ENCODE measurements around the gene BABAM2. TPM values are rescaled to one million over a fixed set of nuclear protein-coding genes. Genes with fewer than 3 reads are reported as not detected.

The BABAM2 gene
- total RNA-seq, 1 donor from 2014 or later: 58.9 TPM

- H3K4me1 ChIP-seq: peaks cover 17% of the 10 kb centered on the region
- H3K4me3 ChIP-seq: no peak overlapping the region
- intact Hi-C loops (cut with micrococcal nuclease): no loop called here
- TF ChIP-seq, protein P1, sequence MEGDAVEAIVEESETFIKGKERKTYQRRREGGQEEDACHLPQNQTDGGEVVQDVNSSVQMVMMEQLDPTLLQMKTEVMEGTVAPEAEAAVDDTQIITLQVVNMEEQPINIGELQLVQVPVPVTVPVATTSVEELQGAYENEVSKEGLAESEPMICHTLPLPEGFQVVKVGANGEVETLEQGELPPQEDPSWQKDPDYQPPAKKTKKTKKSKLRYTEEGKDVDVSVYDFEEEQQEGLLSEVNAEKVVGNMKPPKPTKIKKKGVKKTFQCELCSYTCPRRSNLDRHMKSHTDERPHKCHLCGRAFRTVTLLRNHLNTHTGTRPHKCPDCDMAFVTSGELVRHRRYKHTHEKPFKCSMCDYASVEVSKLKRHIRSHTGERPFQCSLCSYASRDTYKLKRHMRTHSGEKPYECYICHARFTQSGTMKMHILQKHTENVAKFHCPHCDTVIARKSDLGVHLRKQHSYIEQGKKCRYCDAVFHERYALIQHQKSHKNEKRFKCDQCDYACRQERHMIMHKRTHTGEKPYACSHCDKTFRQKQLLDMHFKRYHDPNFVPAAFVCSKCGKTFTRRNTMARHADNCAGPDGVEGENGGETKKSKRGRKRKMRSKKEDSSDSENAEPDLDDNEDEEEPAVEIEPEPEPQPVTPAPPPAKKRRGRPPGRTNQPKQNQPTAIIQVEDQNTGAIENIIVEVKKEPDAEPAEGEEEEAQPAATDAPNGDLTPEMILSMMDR (IDR thresholded peaks at IDR 0.05; ENCODE audit: borderline replicate concordance): no peak
- H3K27me3 ChIP-seq (ENCODE audit: low read depth): no peaks in the 10 kb centered on the region
- no peaks in the 10 kb centered on the region for H3K9me3 ChIP-seq (replicated peaks)
- H3K36me3 ChIP-seq: no peaks in the 10 kb centered on the region
- no peak overlapping the region for H3K27ac ChIP-seq (replicated peaks)
- DNase-seq: no peak
These were observed 390.1 kb downstream of the BABAM2 start for GRCh38 chr2:28280619-28281018.

DNA sequence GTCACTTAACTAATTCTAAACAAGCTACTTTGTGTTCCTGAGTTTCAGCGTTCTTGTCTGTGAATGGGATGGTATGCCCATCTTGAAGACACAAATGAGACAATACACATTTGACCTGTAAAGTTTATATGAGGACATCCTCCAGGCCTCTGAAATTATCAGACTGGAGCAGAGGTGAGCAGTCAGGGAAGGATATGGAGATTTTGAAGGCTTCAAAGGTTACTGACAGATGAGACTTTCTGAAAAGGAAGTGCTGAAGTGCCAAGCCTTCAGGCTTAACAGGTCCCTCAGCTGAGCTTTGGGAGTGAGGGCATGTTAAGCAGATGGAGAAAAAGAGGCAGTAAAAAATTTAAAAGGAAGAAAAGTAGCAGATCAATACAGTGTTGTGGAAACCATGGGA, 391.2 kb downstream of the BABAM2 start:
- peaks cover 11% of the 10 kb centered on the region for H3K4me1 ChIP-seq
- H3K27me3 ChIP-seq (ENCODE audit: low read depth): no peaks in the 10 kb centered on the region
- no peak for DNase-seq
- H3K27ac ChIP-seq (replicated peaks): no peak overlapping the region
- intact Hi-C loops (cut with micrococcal nuclease): no loop called here
- no peaks in the 10 kb centered on the region for H3K36me3 ChIP-seq
- TF ChIP-seq, protein P1 (IDR thresholded peaks at IDR 0.05; ENCODE audit: borderline replicate concordance): no peak
- no peak overlapping the region for H3K4me3 ChIP-seq
- no peaks in the 10 kb centered on the region for H3K9me3 ChIP-seq (replicated peaks)

GRCh38 chr2:28282248-28282647, 391.7 kb downstream of the BABAM2 start:
- no peak for DNase-seq
- Histone ChIP-seq H3K27me3 (ENCODE audit: low read depth) (no peaks in the 10 kb centered on the region), H3K4me3 (no peak overlapping the region), H3K9me3 (replicated peaks) (no peaks in the 10 kb centered on the region), H3K4me1 (peaks cover 11% of the 10 kb centered on the region), H3K27ac (replicated peaks) (no peak overlapping the region), H3K36me3 (no peaks in the 10 kb centered on the region)
- TF ChIP-seq, protein P1 (IDR thresholded peaks at IDR 0.05; ENCODE audit: borderline replicate concordance): no peak
- intact Hi-C loops (cut with micrococcal nuclease): no loop called here

GRCh38 chr2:28282861-28283646, 392.5 kb downstream of the BABAM2 start:
- no peak overlapping the region for H3K4me3 ChIP-seq
- peaks cover 10% of the 10 kb centered on the region for H3K4me1 ChIP-seq
- no peaks in the 10 kb centered on the region for H3K36me3 ChIP-seq
- no peak for DNase-seq
- TF ChIP-seq, protein P1 (IDR thresholded peaks at IDR 0.05; ENCODE audit: borderline replicate concordance): no peak
- H3K27ac ChIP-seq (replicated peaks): no peak overlapping the region
- no peaks in the 10 kb centered on the region for H3K27me3 ChIP-seq (ENCODE audit: low read depth)
- H3K9me3 ChIP-seq (replicated peaks): no peaks in the 10 kb centered on the region
- intact Hi-C loops (cut with micrococcal nuclease): no loop called here

DNA sequence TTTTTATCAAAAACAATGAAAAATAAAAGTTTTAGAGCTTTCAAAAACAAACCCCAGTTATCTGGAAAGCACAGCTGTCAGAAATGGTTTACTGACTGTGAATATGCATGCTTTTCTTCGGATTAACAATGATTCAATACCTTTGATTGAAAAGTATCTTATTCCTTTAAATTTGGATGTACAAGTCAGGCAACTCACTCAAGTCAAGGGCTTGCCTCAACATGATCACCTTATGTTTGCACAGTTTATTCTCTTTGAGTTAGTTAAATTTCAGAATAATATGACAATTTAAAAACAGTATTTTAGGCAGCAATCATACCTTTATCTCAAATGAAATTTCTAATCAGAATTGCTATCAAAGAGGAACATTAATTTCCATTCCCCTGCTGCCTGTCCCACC, 393.3 kb downstream of the BABAM2 start:
- intact Hi-C loops (cut with micrococcal nuclease): no loop called here

More for the DNA sequence above, 393.3 kb downstream of the BABAM2 start:
- H3K27ac ChIP-seq (replicated peaks): no peak overlapping the region
- H3K36me3 ChIP-seq: no peaks in the 10 kb centered on the region
- peaks cover 10% of the 10 kb centered on the region for H3K4me1 ChIP-seq
- no peaks in the 10 kb centered on the region for H3K9me3 ChIP-seq (replicated peaks)
- H3K27me3 ChIP-seq (ENCODE audit: low read depth): no peaks in the 10 kb centered on the region
- no peak overlapping the region for H3K4me3 ChIP-seq
- DNase-seq: no peak
- TF ChIP-seq, protein P1 (IDR thresholded peaks at IDR 0.05; ENCODE audit: borderline replicate concordance): no peak

Data from left ventricle myocardium inferior (tissue), 1 donor.